Measurements from ENCODE around the gene PTPRD.

The PTPRD gene

DNA sequence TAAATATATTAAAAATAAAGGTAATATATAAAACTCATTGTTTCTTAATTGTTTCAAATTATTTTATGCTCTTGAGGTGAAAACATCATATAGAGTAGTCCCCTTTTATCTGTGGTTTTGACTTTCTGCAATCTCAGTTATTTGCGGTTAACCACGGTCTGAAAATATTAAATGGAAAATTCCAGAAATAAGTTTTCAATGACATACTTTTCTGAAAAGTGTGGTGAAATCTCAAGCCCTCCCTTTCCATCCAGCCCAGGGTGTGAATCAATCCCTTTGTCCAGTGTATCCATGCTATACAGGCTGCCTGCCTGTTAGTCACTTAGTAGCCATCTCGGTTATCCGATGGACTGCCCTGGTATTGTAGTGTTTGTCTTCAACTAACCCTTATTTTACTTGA is 2266.5 kb downstream of the PTPRD start:
- no peak for DNase-seq

DNA sequence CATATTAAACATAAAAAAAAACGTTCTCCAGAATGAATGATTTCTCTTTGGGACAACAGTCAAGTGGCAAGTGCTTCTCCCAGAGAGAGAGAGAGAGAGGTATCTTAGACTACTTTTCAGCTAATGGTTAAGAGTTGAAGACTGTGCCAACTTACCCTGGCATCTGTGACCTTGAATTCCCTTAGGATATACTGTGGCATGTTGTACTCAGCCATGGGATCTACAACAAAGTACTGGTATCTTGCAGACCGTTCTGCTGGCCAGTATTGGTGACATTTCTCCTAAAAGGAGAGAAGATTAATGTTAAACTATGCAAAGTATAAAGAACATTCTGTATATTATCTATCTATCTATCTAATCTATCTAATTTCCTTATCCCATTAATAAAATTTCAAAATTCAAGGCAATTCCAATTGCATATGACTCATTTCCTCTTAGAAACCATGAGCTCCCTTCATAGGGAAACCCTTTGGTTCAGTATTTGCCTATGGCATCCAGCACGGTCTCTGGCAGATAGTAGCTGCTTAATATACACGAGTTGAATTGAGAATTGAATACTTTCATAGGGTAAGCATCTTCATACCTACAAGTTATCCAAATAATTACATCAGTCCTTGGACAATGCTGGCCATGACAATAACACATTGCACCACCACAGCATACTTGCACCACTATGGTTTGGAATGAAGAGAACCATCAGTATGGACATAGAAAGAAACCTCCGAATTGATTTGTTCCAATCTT is 2273.9 kb downstream of the PTPRD start:
- DNase-seq: no peak

DNA sequence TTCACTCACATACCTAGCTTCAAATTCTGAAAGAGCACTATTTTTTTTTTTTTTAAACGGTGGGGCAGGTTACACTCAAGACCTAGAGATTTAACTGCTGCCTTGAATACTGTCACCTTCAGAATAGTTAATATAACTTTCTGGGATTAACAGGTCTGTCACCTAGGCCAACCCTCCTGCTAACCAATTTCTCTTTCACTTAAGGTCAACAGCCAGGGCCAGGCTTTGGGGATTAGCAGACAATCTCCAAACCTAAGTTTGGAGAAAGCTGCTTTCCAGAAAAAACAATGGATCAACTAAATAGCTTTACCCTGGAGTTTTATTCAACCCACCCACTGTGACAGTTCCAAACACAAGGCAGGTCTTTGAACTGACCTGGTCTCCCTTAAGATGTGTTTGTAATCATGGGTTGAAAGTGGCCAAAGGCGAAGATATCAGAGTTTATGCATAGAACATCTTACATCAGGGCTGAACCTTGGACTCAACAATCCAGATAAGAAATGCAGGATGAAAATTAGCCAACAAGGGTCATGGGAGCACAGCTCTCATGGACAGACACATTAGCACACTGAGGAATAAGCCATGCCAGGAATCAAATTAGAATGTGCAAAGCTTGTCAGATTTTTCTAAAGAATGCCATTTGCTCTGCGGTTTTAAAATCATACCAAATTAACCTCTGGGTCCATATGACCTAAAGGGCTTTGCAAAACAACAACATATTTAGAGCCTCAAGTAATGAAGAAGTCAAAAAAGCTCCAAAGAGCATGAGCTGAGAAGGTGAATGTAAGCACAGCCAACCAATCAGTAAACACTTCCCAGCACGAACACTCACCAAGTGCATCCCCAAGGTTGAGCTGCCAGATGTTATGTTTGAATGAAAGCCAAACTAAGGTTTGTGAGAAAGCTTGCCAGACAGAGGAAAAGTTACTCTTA is 2274.7 kb downstream of the PTPRD start:
- no peak for DNase-seq

DNA sequence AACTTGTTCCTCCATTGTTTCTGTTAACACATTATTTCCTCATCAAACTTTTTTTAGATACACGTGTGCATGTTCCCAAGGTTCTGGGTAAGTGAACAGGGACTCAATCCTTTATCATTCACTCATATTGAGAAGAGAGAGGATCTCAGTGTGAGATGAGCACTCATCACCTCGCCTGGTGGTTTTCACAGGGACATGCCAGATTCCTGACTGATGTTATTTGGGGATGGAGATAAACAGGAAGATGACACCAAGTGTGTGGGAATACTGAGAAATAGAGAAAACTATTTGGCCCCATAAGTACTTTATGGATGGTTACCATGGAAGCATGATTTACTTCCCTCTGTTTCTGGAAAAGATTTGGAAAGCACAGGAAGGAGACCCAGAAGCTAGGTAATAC is 2279.9 kb downstream of the PTPRD start:
- DNase-seq: no peak

DNA sequence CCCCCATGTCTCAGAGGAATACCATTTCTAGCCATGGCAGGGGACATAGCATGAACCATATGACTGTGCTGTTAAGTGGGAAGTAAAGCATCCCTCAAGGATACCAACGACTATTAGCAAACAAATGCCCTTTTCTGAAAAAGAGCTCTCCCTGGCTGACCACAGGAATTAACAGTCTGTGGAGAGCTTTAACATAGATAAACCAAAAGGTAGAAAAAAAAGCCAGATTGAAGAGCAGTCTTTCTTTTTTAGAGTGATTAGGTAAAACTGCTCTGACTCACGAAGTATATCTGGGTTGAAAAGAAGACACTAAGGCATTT is 2280.5 kb downstream of the PTPRD start:
- DNase-seq: no peak

DNA sequence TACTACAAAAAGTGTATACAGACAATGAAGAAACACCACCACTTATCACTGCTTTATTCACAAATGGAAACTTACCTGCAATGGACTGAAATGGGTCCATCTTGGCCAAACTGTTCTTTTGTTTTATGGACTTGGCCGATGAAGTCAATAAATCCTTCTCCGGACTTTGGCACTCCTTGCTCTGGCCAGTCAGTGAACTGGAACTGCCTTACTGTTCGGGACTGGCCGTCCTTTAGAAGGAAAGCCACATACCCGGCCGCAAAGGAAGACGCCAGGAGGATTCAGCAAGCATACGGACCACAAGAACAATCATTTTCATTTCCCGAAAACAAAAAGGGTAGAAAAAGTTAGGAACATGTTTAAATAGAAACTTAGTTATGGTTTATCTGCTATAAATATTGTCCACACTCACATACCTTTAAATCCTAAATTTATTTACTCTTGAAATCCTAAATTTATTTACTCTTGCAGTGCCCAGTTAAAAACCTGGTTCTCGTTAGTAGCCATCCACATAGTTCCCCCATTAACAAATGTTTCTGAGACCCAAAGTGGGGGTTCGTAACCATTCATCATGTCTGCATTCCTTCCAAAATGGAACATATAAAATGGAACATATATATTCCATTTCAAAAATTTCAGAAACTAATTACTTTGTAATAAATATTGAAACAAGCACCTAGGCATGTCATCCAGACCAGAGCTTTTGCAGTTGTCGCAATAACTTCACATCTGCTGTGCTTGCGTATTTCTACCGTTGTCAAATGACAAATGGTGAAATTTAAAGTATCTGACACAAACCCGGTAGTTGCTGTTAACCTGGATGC is 2281.1 kb downstream of the PTPRD start:
- DNase-seq: no peak

DNA sequence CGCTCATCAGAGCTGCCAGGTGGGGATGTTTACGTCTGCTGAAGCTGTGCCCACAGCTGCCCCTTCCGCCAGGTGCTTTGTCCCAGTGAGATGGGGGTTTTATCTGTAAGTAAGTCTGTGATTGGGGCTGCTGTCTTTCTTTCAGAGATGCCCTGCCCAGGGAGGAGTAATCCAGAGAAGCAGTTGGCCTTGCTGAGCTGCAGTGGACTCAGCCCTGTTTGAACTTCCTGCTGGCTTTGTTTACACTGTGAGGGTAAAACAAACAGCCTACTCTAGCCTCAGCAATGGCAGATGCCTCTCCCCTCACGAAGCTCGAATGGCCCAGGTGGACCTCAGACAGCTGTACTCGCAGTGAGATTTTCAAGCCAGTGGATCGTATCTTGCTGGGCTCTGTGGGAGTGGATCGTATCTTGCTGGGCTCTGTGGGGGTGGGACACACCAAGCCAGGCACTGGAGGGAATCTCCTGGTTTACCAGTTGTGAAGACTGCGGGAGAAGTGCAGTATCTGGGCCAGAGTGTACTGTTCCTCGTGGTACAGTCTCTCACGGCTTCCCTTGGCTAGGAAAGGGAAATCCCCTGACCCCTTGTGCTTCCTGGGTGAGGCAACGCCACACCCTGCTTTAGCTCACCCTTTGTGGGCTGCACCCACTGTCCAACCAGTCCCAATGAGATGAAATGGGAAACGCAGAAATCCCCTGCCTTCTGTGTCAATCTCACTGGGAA is 2283.1 kb downstream of the PTPRD start:
- no peak for DNase-seq

DNA sequence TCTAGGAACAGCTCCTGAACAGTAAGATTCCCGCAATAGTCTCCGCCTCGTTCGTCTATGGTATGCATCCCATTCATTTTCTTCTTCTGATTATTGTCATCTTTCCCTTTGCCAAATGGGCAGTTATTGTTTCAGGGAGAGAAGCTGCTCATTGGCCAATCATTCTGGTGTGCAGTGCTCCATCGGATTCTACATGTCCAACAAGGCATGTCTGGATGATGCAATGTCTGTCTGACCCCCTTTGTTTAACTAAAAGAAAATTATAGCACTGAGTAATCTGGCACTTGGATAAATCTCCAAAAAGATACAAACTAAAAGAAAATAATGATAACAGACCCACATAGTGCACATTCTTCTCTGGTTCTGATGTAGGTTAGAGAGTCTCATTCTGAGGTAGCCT is 2297.6 kb downstream of the PTPRD start:
- no peak for DNase-seq

DNA sequence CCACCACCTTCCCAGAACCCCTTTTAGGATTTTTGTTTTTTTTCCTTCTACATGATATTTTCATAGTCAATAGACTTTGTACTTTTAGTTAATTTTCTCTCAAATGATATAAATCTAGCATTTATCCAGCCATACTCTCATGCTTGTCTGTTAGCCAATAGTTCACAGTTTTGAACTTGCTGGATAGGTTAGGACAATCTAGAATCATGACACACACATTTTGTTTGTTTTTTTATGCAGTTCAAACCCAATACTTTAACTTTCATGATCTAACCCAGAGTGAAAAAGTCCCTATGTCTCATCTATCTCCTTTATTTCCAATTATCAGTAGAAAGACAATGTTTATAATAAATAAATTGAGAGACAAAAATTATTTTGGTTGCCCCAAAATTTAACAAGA is 2303.5 kb downstream of the PTPRD start:
- no peak for DNase-seq

DNA sequence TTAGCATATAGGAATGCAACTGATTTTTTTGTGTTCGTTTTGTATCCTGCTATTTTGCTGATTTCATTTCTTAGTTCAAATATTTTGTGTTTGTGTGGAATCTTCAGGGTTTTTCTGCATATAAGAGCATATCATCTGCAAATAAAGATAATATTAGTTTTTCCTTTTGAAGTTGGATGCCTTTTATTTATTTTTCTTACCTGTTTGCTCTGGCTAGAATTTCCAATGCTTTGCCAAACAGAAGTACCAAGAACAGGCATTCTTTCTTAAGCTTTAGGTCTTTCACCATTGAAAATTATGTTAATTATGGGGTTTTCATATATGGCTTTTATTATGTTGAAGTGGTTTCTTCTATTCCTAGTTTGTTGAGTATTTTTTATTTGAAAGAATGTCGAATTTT is 2308.1 kb downstream of the PTPRD start:
- DNase-seq: no peak

DNA sequence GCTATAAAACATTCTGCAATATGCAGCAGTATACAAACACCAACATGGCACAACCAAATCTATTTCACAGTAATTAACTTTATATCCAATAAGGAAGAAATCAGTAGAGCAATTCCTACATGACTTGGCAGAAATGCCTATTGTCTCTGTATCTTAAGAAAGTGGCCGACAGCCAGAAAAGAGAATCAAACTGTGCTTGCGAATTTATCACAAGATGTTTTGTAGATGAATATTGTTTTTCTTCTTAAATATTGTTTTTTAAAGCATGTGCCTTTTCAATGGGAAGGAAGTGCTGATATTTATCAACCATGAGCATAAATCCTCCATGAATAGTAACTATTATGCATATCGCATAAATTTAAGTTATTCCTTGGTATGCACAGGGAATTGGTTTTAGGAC is 2311.5 kb downstream of the PTPRD start:
- no peak for DNase-seq

DNA sequence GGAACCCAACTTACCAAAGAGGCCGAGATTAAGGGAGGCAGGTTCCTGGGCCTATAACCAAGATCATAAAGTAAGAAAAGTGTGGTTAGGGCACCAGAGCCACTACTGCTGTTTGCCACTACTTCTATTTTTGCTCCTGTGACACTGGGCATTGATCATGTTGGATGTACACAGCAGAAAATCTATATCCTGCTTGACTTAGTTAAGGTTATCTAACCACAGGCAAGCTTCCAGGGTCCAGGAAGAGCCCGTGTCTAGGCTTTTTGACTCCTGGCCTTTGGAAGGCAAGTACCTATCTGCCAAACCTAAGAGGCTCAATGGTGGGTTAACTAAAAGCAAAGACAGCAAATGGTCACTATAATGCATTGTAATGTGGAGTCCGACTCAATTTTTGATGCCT is 2315.8 kb downstream of the PTPRD start:
- no peak for DNase-seq

DNA sequence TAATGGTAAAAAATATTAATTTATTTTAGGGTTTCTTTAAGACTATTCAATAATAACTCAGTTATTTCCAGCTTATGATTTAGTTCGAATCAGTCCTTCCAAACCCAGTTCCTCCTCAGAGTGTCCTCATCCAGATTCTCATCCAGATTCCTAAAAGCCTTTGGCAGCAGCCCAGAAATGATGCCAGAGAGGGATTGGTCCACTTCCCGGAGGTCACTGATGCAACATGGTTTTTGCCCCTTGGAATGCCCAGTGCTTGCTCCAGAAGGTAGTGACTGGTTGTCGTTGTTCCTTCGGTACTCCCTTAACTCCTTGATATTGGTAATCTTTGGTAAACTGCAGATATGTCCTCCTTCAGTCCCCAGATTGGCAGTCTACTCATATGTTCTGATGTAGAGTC is 2320.1 kb downstream of the PTPRD start:
- DNase-seq: no peak

DNA sequence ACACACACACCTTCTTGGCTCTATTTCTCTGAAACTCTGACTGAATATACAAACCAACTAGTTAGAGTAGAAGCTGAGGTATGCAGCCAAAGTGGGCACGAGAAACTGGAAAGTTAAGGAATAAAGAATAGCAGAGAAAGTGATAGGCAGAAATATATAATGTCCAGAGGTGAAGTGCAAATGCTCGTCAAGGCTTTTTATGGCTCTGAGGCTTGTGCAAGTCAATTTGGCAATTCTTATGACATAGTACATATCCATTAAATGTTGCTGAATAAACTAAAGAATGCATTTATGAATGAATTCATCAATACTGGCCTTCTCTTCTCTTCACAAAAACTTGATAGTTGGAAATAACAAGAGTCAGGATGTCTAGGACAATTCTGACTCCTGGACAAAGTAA is 2323.1 kb downstream of the PTPRD start:
- DNase-seq: no peak

DNA sequence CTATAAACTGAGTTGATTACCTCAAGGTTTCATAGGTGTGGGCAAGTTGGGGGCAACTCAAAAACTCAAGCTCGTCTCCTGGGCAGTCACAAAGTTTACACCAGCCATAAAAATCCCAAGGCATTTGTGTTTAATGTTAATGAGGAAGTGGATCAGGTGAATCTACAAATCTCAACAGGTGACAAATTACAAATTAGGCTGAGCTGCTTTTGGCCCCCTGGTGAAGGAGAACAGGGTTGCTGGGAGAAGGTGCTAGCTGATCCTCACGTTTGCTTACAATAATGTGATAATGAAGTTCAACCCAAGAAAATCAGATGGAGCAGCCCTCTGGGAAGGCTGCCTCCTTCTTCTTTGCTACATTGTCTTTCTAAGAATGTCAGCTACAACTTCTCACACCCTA is 2324.8 kb downstream of the PTPRD start:
- DNase-seq: no peak

DNA sequence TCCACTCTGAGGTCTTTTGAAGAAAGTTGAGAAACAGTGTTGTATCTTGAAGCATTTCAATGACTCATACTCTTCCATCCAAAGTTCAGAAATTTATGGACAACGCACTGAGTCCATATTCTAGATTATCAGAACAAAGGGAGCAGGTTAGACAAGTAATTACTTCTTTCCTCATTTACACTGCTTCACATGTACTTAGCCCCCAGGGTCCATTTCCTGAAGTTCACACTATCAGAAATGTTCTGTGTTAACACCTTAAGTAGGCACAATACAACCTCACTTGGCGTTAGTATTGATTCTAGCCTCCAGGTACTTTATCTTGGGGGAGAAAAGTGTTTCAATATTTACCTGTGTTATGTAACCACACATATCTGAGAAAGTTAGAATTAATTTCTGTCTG is 2325.3 kb downstream of the PTPRD start:
- DNase-seq: no peak

DNA sequence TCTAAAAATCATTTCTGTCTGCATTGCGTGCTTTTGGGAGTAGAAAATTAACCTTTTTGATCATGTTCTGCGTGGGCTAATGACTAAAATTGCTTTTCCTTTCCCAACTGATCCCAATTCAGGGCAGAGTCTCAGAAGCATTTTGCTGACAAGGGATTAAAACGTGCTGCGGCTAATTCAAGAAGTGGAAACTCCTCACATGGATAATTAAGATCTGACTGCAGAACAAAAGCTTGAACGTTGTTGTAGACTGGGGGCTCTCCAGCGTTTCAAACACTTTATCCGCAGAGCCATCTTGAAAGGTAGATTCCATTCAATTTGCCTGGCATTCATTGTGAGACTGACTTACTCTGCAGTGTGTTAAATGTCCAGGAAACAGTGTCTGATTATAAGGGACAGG is 2327.9 kb downstream of the PTPRD start:
- DNase-seq: peak in 1 of 2 experiments; percentile 41

DNA sequence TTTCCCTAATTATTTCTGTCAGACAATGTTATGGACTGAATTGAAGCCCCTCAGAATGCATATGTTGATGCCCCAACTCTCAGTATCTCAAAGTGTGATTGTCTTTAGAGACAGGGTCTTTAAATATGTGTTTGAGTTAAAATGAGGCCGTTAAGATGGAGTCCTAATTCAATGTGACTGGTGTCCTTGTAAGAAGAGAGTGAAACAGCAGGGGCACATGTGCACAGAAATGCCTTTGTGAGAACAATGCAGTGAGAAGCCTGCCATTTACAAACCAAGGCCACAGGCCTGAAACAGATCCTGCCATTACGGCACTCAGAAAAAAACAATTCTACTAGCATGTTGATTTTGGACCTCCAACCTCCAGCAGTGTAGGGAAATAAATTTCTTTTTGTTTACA is 2330.3 kb downstream of the PTPRD start:
- DNase-seq: peak in 1 of 2 experiments; percentile 9

DNA sequence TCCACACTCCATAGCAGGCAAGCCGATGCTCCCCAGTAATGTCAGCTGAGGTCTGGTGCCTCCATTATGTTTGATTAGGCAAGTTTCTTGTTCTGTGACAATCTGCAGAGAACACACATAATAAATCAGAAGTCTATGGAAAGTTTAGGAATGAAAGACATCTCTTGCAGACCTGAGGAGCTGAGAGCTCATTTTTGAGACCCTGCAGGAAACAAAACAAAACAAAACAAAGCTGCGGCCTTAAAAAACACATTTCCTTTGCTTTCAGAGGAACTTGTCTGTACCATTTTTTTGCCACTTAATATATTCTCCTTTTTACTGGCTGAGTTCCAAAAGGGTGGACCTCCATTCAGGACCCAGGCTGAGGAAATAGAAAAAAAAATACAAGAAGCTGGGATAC is 2332.0 kb downstream of the PTPRD start:
- no peak for DNase-seq

DNA sequence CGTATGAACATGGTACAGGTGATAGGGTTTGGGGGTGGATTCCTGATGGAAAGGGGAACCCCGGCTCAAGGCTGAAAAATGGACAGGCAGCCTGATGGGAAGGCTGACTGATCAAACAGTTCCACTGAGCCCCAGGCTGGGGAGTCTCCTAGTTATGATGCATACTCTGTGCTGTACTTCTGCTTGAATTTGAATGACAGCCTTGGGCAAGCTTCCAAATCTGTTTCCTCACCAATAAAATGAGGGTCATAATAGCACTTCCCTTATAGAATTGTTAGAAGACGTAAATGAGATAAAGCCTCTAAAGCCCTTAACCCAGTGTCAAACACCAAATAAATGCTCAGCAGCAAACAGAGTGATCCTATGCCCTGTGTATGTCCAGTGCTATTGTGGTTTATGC is 2334.8 kb downstream of the PTPRD start:
- no peak for DNase-seq

DNA sequence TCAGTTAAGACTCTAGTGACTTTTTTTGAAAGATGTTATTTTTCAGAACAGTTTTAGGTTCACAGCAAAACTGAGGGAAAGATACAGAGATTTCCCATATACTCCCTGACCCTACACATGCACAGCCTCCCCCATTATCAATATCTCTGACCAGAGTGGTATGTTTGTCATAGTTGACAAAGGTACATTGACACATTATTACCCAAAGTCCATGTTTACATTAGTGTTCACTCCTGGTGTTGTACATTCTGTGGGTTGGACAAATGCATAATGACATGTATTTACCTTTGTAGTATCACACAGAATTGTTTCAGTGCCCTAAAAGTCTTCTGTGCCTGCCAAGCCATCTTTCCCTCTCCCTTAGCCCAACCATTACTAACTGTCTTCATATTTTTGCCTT is 2342.6 kb downstream of the PTPRD start:
- no peak for DNase-seq

DNA sequence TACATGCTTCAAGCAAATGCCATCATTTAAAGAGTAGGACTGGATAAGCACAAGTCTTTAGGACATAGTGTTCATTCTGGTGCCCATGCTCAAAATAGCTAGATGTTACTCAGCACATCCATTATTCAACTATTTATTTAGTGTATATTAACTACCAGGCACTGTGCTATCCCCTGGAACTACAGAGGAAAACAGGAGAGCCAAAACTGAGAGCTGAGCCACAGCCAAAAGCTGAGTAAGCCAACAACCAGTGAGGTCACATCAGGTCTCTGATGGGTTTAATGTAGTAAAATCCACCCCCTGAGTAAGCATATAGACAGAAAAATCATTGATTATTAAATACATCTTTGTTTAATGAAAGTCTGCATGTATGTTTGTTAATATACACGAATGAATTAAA is 2343.9 kb downstream of the PTPRD start:
- DNase-seq: no peak

Measured in NCI-H524 (cell line).